NCI-H128 (cell line): ENCODE data around the gene PFDN2.
"Not testable (repeated sequence)": the region's sequence is repeated elsewhere in the genome, so short reads cannot be mapped to it uniquely, and the experiment has no call there.

Experiments used
- DNase-seq: peaks from one replicate; lab custom pipeline; 2025; ENCODE audit not compliant: unreplicated experiment; lab: John Stamatoyannopoulos, UW

Gene PFDN2

GRCh38 chr1:161082996-161083747, 34.7 kb downstream of the PFDN2 start:
- DNase-seq = no peak

- no peak for DNase-seq
Observed at GRCh38 chr1:161082483-161082882, 35.4 kb downstream of the PFDN2 start.

- DNase-seq = no peak
Observed at GRCh38 chr1:161081519-161081918, 36.3 kb downstream of the PFDN2 start.

GRCh38 chr1:161080441-161081405, 37.1 kb downstream of the PFDN2 start:
- DNase-seq = no peak

- DNase-seq = no peak
Observed at GRCh38 chr1:161079436-161080110, 38.3 kb downstream of the PFDN2 start.

- DNase-seq = no peak
Observed at GRCh38 chr1:161077426-161077825, 40.4 kb downstream of the PFDN2 start.

GRCh38 chr1:161076410-161076809, 41.4 kb downstream of the PFDN2 start:
- no peak for DNase-seq

GRCh38 chr1:161074676-161075368, 43.0 kb downstream of the PFDN2 start:
- no peak for DNase-seq

GRCh38 chr1:161073474-161074121, 44.2 kb downstream of the PFDN2 start:
- no peak for DNase-seq

- no peak for DNase-seq
Observed at GRCh38 chr1:161072751-161073449, 44.9 kb downstream of the PFDN2 start.

- no peak for DNase-seq
Observed at GRCh38 chr1:161071886-161072371, 45.9 kb downstream of the PFDN2 start.

- DNase-seq = no peak
Observed at GRCh38 chr1:161070761-161071160, 47.1 kb downstream of the PFDN2 start.

GRCh38 chr1:161069731-161070270, 48.0 kb downstream of the PFDN2 start, which contains the start of gene ARHGAP30:
TSS of gene ARHGAP30 (minus strand) at chr1:161069891. CDS start at chr1:161069624, 267 bp downstream.
- DNase-seq = no peak

- no peak for DNase-seq
Observed at GRCh38 chr1:161069241-161069640, 48.6 kb downstream of the PFDN2 start.

- DNase-seq = no peak
Observed at GRCh38 chr1:161068306-161069234, 49.3 kb downstream of the PFDN2 start.

GRCh38 chr1:161066694-161067093, 51.1 kb downstream of the PFDN2 start:
- DNase-seq = no peak

GRCh38 chr1:161065681-161066080, 52.2 kb downstream of the PFDN2 start:
- DNase-seq = not testable (repeated sequence)

- DNase-seq = not testable (repeated sequence)
Observed at GRCh38 chr1:161063936-161064335, 53.9 kb downstream of the PFDN2 start.
